ENCODE data around the gene ERP44.

- TF ChIP-seq CTCF (IDR thresholded peaks at IDR 0.05) (no peak), POLR2AphosphoS5 (IDR thresholded peaks at IDR 0.05) (no peak)
These were observed 99.9 kb downstream of the ERP44 start for GRCh38 chr9:99998866-99999265.
